GM23338 (cell line): Measurements from ENCODE around the gene AMBRA1. TPM values are rescaled to one million over a fixed set of nuclear protein-coding genes. Genes with fewer than 3 reads are reported as not detected.

Experiments used
- ATAC-seq: fragments of 200-7000 bp; cut with Tn5 transposase; 3 replicates; pipeline ENCODE4 v1.9.1; 2020
- DNase-seq: peaks from one replicate; pipeline ENCODE4 v3.0.0-alpha.2; 2015; ENCODE audit warnings: low spot score
- H2AFZ ChIP-seq: fragments of 200-600 bp; sonication (generic); 2 replicates; pipeline ENCODE4 v1.8.0; 2016; ENCODE audit warnings: antibody characterized with exemption, mild to moderate bottlenecking, moderate library complexity
- H3F3A ChIP-seq: fragments of 200-600 bp; sonication (generic); replicated peaks from 2 replicates; pipeline ENCODE4 v1.8.0; 2017; ENCODE audit warnings: antibody characterized with exemption, mixed run types, low read depth
- H3K27ac ChIP-seq: fragments of 200-600 bp; sonication (generic); 2 replicates; pipeline ENCODE4 v1.6.1; 2016; ENCODE audit warnings: low read depth
- H3K27me3 ChIP-seq: fragments of 200-600 bp; sonication (generic); 2 replicates; pipeline ENCODE4 v1.8.0; 2016; ENCODE audit warnings: mild to moderate bottlenecking, mixed run types, moderate library complexity; ENCODE audit not compliant: insufficient read depth
- H3K36me3 ChIP-seq: fragments of 200-600 bp; sonication (generic); 2 replicates; pipeline ENCODE4 v1.8.0; 2016; ENCODE audit warnings: mild to moderate bottlenecking; ENCODE audit not compliant: insufficient read depth
- H3K4me1 ChIP-seq: fragments of 200-600 bp; sonication (generic); 2 replicates; pipeline ENCODE4 v1.8.0; 2016; ENCODE audit warnings: mild to moderate bottlenecking, moderate library complexity; ENCODE audit not compliant: insufficient read depth
- H3K4me2 ChIP-seq: fragments of 200-600 bp; sonication (generic); 2 replicates; pipeline ENCODE4 v1.7.1; 2017; ENCODE audit warnings: mixed run types
- H3K4me3 ChIP-seq: fragments of 200-600 bp; sonication (generic); 2 replicates; pipeline ENCODE4 v1.6.1; 2016; ENCODE audit warnings: mixed run types
- H3K79me2 ChIP-seq: fragments of 200-600 bp; sonication (generic); replicated peaks from 2 replicates; pipeline ENCODE4 v1.8.0; 2017; ENCODE audit warnings: mild to moderate bottlenecking; ENCODE audit not compliant: insufficient read depth
- H3K9me2 ChIP-seq: fragments of 200-600 bp; sonication (generic); 2 replicates; pipeline ENCODE4 v1.8.0; 2017; ENCODE audit not compliant: insufficient read depth
- H4K20me1 ChIP-seq: fragments of 200-600 bp; sonication (generic); replicated peaks from 2 replicates; pipeline ENCODE4 v1.8.0; 2017; ENCODE audit warnings: mild to moderate bottlenecking; ENCODE audit not compliant: insufficient read depth
- H3K27ac Mint-ChIP-seq: 2 replicates; pipeline ENCODE4 v1.8.0; 2020; ENCODE audit warnings: inconsistent platforms, mild to moderate bottlenecking, moderate library complexity, mixed read lengths
- H3K27me3 Mint-ChIP-seq: 3 replicates; pipeline ENCODE4 v1.8.0; 2022; ENCODE audit warnings: low read depth, mild to moderate bottlenecking, moderate library complexity, mixed read lengths, inconsistent platforms; ENCODE audit not compliant: insufficient read depth, poor library complexity
- H3K36me3 Mint-ChIP-seq: 3 replicates; pipeline ENCODE4 v1.8.0; 2021; ENCODE audit warnings: low read depth, mild to moderate bottlenecking, inconsistent platforms, moderate library complexity, mixed read lengths
- H3K4me1 Mint-ChIP-seq: 3 replicates; pipeline ENCODE4 v1.8.0; 2020; ENCODE audit warnings: mild to moderate bottlenecking, inconsistent platforms, mixed read lengths
- H3K4me3 Mint-ChIP-seq: 3 replicates; pipeline ENCODE4 v1.8.0; 2021; ENCODE audit warnings: moderate library complexity, mild to moderate bottlenecking, inconsistent platforms, mixed read lengths
- H3K9me3 Mint-ChIP-seq: 3 replicates; pipeline ENCODE4 v1.8.0; 2020; ENCODE audit warnings: moderate library complexity, mild to moderate bottlenecking, inconsistent platforms, mixed read lengths
- CTCF ChIP-seq, 2 experiments: fragments of 200-600 bp in 1 of 2; sonication (generic) in 1 of 2; conservative IDR thresholded peaks; 2 replicates each; pipeline versions ENCODE4 v1.5.1 to v1.6.1; 2016 to 2017; ENCODE audit warnings: antibody characterized with exemption in 2 of 2, low read depth in 2 of 2, mild to moderate bottlenecking in 2 of 2, moderate library complexity in 1 of 2
- EZH2 ChIP-seq: fragments of 200-600 bp; sonication (generic); IDR thresholded peaks from one replicate; pipeline ENCODE4 v1.8.0; 2017; ENCODE audit warnings: antibody characterized with exemption, mild to moderate bottlenecking, low read depth; ENCODE audit not compliant: unreplicated experiment
- EZH2phosphoT487 ChIP-seq: fragments of 200-600 bp; sonication (generic); IDR thresholded peaks from one replicate; pipeline ENCODE4 v1.8.1; 2018; ENCODE audit warnings: antibody characterized with exemption; ENCODE audit not compliant: unreplicated experiment
- JUNB ChIP-seq: IDR thresholded peaks from one replicate; pipeline ENCODE4 v1.6.1; 2016; ENCODE audit warnings: antibody characterized with exemption; ENCODE audit not compliant: unreplicated experiment
- POLR2AphosphoS5 ChIP-seq: IDR thresholded peaks from 2 replicates; pipeline ENCODE4 v1.6.1; 2016; ENCODE audit warnings: antibody characterized with exemption, low read depth
- REST ChIP-seq: IDR thresholded peaks from one replicate; pipeline ENCODE4 v1.6.1; 2018; ENCODE audit warnings: antibody characterized with exemption; ENCODE audit not compliant: unreplicated experiment
- STAT1 ChIP-seq: IDR thresholded peaks from one replicate; pipeline ENCODE4 v1.6.1; 2016; ENCODE audit warnings: antibody characterized with exemption; ENCODE audit not compliant: unreplicated experiment
- ZNF331 ChIP-seq: fragments of 250-450 bp; sonication (Bioruptor Pico); IDR thresholded peaks from 2 replicates; pipeline ENCODE4 v1.5.0; 2020; ENCODE audit warnings: low read depth, mild to moderate bottlenecking, moderate library complexity
- polyA plus RNA-seq: library from polyadenylated mRNA; unstranded; fragments of >200 nt; fragmentation: Nextera tagmentation; extraction: Ambion mirVana; gene quantifications from 2 replicates; pipeline ENCODE4 v1.2.1, GENCODE V29; 2016
- total RNA-seq: library from RNA; depleted of rRNA; stranded (reverse); fragments of >200 nt; shearing (Covaris generic); gene quantifications from 2 replicates; pipeline ENCODE4 v1.2.3, GENCODE V29; 2014
- TF ChIP-seq, protein P1 (sequence below): fragments of 250-450 bp; sonication (Bioruptor Pico); IDR thresholded peaks from 2 replicates; pipeline ENCODE4 v1.5.0; 2020; ENCODE audit warnings: mild to moderate bottlenecking, moderate library complexity

Gene AMBRA1
- total and polyA plus RNA-seq, 2 experiments from 2014 or later: 8.3 to 34.8 TPM

- H3K4me1 Mint-ChIP-seq: peaks cover 16% of the 10 kb centered on the region; the same call in 2 of the 3 replicates
- peaks cover 12% of the 10 kb centered on the region for H3K4me1 ChIP-seq
- H3K27me3 ChIP-seq: no peaks in the 10 kb centered on the region
- peaks cover 9% of the 10 kb centered on the region for H3K27me3 Mint-ChIP-seq
- H3K79me2 ChIP-seq: no peaks in the 10 kb centered on the region
- H4K20me1 ChIP-seq: peaks cover 3% of the 10 kb centered on the region; the same call in 1 of the 2 replicates
- no peak for TF ChIP-seq ZNF331 (CRISPR knock-in tag)
- no peak for TF ChIP-seq POLR2AphosphoS5
- TF ChIP-seq CTCF (conservative IDR thresholded peaks at IDR 0.05; ENCODE audit: low read depth in 2 of 2): no peak
- no peak for TF ChIP-seq REST
- TF ChIP-seq EZH2phosphoT487: no peak
- TF ChIP-seq, protein P1, sequence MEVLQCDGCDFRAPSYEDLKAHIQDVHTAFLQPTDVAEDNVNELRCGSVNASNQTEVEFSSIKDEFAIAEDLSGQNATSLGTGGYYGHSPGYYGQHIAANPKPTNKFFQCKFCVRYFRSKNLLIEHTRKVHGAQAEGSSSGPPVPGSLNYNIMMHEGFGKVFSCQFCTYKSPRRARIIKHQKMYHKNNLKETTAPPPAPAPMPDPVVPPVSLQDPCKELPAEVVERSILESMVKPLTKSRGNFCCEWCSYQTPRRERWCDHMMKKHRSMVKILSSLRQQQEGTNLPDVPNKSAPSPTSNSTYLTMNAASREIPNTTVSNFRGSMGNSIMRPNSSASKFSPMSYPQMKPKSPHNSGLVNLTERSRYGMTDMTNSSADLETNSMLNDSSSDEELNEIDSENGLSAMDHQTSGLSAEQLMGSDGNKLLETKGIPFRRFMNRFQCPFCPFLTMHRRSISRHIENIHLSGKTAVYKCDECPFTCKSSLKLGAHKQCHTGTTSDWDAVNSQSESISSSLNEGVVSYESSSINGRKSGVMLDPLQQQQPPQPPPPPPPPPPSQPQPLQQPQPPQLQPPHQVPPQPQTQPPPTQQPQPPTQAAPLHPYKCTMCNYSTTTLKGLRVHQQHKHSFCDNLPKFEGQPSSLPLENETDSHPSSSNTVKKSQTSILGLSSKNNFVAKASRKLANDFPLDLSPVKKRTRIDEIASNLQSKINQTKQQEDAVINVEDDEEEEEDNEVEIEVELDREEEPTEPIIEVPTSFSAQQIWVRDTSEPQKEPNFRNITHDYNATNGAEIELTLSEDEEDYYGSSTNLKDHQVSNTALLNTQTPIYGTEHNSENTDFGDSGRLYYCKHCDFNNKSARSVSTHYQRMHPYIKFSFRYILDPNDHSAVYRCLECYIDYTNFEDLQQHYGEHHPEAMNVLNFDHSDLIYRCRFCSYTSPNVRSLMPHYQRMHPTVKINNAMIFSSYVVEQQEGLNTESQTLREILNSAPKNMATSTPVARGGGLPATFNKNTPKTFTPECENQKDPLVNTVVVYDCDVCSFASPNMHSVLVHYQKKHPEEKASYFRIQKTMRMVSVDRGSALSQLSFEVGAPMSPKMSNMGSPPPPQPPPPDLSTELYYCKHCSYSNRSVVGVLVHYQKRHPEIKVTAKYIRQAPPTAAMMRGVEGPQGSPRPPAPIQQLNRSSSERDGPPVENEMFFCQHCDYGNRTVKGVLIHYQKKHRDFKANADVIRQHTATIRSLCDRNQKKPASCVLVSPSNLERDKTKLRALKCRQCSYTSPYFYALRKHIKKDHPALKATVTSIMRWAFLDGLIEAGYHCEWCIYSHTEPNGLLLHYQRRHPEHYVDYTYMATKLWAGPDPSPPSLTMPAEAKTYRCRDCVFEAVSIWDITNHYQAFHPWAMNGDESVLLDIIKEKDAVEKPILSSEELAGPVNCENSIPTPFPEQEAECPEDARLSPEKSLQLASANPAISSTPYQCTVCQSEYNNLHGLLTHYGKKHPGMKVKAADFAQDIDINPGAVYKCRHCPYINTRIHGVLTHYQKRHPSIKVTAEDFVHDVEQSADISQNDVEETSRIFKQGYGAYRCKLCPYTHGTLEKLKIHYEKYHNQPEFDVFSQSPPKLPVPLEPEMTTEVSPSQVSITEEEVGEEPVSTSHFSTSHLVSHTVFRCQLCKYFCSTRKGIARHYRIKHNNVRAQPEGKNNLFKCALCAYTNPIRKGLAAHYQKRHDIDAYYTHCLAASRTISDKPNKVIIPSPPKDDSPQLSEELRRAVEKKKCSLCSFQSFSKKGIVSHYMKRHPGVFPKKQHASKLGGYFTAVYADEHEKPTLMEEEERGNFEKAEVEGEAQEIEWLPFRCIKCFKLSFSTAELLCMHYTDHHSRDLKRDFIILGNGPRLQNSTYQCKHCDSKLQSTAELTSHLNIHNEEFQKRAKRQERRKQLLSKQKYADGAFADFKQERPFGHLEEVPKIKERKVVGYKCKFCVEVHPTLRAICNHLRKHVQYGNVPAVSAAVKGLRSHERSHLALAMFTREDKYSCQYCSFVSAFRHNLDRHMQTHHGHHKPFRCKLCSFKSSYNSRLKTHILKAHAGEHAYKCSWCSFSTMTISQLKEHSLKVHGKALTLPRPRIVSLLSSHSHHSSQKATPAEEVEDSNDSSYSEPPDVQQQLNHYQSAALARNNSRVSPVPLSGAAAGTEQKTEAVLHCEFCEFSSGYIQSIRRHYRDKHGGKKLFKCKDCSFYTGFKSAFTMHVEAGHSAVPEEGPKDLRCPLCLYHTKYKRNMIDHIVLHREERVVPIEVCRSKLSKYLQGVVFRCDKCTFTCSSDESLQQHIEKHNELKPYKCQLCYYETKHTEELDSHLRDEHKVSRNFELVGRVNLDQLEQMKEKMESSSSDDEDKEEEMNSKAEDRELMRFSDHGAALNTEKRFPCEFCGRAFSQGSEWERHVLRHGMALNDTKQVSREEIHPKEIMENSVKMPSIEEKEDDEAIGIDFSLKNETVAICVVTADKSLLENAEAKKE (CRISPR knock-in tag): no peak
- no peak for TF ChIP-seq EZH2
- TF ChIP-seq JUNB: no peak
- no peak for TF ChIP-seq STAT1
- H3K9me3 Mint-ChIP-seq: no peaks in the 10 kb centered on the region
- no peak overlapping the region for H3K4me2 ChIP-seq
- H3K27ac ChIP-seq: no peak overlapping the region
- H3F3A ChIP-seq: peaks cover 31% of the 10 kb centered on the region
- H3K27ac Mint-ChIP-seq: no peak overlapping the region
- H3K9me2 ChIP-seq: no peaks in the 10 kb centered on the region
- DNase-seq (no peak), ATAC-seq (no peak)
- H3K4me3 ChIP-seq: no peak overlapping the region
- H3K4me3 Mint-ChIP-seq: no peak overlapping the region
- peaks cover 32% of the 10 kb centered on the region for H3K36me3 Mint-ChIP-seq
- no peak overlapping the region for H2AFZ ChIP-seq
- no peaks in the 10 kb centered on the region; the same call in none of the 2 replicates for H3K36me3 ChIP-seq
Observed at GRCh38 chr11:46378296-46378695, 215.5 kb downstream of the AMBRA1 start.
